Anterior cingulate cortex (tissue), 58 donors: Measurements from ENCODE around the gene ELMO1.

Experiments used
- DNase-seq, 58 donors: peaks; one replicate each; lab custom pipeline; 2025; lab: John Stamatoyannopoulos, UW

The ELMO1 gene

DNA sequence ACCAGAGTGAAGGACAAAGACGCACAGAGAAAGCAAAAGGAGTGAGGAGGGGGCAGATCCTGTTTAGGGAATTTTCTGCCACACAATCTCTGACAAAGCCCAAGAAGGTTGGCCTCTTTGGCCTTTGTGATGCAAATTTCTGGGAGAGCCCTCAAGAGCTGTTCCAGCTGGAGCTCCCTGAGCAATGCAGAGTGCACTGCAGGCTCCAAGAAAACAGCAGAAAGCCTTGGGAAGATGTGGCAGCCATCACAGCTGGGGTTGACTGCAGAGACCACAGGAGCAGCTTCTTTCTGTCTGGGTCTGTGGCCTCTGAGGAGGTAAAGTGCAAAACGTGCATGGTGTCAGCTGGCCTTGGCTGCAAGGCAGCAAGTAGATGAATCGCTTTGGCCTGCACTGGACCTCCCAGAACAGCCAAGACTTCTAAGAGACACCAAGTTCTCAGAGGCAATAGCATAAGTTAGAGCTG, 200.2 kb downstream of the ELMO1 start:
- DNase-seq, result no peak

DNA sequence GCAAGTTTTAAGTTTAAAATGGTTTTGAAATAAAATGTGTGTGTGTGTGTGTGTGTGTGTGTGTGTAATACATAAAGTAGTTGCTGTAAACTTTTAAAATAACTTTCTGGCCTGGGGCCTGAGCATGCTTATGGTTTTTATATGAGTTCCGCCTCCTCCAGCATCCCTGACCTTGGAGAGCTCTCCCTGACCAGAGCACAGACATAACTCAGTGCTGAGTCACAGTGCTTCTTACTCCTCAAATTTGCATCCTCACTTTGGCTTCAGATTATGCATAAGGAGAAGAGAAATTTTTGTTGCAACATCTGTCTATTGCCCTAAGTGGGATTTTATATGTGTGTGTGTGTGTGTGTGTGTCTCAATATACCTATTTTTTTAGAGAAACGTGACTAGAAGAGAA, 200.8 kb downstream of the ELMO1 start:
- peak in 1 of 58 donors; percentile 33 for DNase-seq

DNA sequence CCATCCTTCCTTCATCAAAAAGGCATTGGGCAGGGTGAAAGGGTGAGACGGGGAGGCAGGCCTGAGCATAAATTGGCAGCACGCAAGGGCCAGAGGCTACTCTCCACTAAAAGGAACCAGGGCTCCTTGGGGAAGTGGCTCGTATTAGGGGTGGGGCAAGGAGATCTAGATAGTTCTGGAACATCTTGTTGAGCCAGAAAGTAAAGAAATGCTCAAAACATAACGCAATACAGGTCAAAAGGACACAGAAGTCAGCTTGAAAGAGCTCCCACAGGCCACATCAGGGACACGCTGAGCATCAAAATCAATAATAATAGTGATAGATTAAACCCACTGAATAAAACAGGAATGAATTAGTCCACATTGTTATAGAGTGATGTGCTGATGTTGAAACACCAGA, 203.1 kb downstream of the ELMO1 start:
- DNase-seq, result no peak

- no peak for DNase-seq
Measured at GRCh38 chr7:37236906-37237305, 211.8 kb downstream of the ELMO1 start.

DNA sequence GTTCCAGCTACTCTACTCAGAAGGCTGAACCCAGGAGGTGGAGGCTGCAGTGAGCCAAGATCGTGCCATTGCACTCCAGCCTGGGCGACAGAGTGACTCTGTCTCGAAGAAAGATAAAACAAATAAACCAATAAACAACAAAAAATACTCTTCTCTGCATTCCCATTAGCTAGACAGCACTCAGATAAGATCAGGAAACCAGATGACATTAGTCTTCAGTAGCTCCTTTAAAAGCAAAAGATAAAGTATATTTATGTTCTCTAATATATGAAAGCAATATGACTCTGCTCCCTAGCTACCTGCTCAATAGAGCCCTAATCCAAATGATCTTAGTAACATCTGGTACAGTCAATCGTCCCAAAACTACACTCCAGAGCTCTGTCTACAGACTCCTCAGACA, 212.9 kb downstream of the ELMO1 start:
- no peak for DNase-seq

DNA sequence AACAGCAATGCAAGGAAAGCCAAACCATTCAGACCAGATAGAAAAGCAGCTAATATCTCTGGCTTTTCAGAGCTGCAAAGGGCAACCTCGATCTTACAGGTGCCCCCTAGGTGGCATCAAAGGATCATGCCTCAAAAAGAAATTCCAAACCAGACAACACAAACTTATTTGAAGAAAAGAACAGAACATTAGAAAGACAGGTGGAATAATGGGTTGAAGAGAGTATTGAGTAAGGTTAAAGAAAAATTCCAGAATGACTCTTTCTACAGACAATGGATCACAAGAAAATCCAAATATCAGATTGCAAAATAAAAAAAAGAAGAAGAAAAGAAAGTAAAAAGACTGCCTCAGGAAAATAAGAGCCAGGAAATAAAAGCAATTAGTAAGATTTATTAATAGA, 213.7 kb downstream of the ELMO1 start:
- DNase-seq, result peak in 5 of 58 donors; percentile 8 to 47 (median 11)

- no peak for DNase-seq
Measured at GRCh38 chr7:37234334-37234733, 214.3 kb downstream of the ELMO1 start.

GRCh38 chr7:37231613-37232012, 217.1 kb downstream of the ELMO1 start:
- DNase-seq, result no peak

GRCh38 chr7:37230221-37230620, 218.4 kb downstream of the ELMO1 start:
- DNase-seq, result peak in 9 of 58 donors; percentile 9 to 61 (median 37)

- DNase-seq, result no peak
Measured at GRCh38 chr7:37229381-37229780, 219.3 kb downstream of the ELMO1 start.

- DNase-seq, result no peak
Measured at GRCh38 chr7:37225285-37225969, 223.2 kb downstream of the ELMO1 start.

DNA sequence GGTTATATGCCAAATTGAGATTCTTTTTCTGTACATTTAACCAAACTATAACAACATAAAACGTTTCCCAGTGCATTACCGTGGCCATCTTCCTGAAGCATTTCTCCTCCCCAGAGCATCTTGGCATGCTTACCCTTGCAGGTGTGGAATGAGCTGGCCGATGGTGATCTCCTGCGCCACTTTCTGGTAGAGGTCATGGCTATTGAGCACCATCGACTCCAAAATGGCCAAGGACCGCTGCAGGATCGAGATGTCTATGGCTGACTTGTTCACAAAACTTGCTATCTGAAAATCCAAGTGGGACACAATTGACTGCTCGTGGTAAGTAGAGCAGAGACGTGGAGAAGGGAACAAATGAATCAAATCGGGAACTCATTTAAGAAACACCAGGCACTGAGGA, 223.9 kb downstream of the ELMO1 start:
- DNase-seq, result no peak

DNA sequence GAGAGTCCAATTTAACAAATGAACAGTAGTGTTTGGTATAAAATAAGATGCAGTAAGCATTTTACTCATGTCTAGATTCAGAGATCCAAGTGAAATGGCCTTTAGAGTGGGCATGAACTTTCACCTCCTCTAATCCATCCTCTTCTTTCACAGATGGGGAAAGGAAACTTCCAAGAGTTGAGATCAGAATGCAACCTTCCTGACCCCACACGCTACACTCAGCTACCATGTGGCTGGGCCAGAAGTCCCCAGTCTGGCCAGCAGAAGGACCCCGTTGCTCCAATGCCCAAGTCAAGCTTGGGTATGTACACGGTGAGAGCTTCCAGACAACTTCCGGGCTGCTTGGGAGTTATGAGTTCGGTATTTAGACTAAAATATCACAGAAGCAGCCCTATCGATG, 228.0 kb downstream of the ELMO1 start:
- DNase-seq, result no peak

- no peak for DNase-seq
Measured at GRCh38 chr7:37218956-37219355, 229.7 kb downstream of the ELMO1 start.

GRCh38 chr7:37216923-37217322, 231.7 kb downstream of the ELMO1 start:
- no peak for DNase-seq

- no peak for DNase-seq
Measured at GRCh38 chr7:37216156-37216852, 232.4 kb downstream of the ELMO1 start.

DNA sequence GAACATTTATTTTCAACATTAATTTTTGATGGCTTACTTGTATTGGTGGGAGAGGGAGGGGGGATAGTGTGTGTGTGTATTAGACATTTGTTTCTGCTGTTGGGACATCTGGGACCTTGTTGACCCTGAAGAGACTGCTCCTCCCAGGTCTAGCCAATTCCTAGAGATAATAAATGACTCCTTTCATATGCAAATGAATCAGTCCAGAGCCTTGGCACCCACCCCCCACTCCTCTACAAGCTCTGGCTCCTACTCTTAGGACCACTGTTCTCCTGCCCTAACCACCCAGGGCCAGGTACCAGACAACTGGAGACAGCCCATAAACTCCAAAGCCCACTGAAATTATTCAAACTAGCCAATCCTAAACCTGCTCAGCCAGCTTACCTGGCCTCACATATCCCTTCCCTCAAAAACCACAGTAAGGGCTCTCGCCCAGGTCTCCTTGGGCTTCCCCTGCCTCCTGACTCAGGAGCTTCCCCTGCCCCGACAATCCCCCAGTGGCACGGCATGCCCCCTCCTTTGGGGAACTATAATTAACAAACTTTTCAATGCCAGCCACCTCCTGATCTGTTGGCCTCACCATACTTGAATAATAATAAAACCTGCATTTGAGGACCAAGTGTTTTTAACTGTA, 233.3 kb downstream of the ELMO1 start:
- DNase-seq, result no peak

GRCh38 chr7:37212556-37212955, 236.1 kb downstream of the ELMO1 start:
- DNase-seq, result no peak

- no peak for DNase-seq
Measured at GRCh38 chr7:37212051-37212450, 236.6 kb downstream of the ELMO1 start.

GRCh38 chr7:37211097-37211880, 237.4 kb downstream of the ELMO1 start:
- peak in 2 of 58 donors; percentile 15 to 39 for DNase-seq

GRCh38 chr7:37209195-37209594, 239.5 kb downstream of the ELMO1 start:
- no peak for DNase-seq
